Stimulated activated CD8-positive, alpha-beta memory T cell treated with anti-CD3 and anti-CD28 coated beads, Interleukin-7, amount 100 ng/mL, for 4 hours (primary cell): Measurements from ENCODE around the gene VHLL.

ENCODE experiments used
- DNase-seq, 2 donors: peaks; one replicate each; pipeline ENCODE4 v3.0.0-alpha.2; 2020; ENCODE audit warnings: low read depth in 2 of 2

Gene VHLL

DNA sequence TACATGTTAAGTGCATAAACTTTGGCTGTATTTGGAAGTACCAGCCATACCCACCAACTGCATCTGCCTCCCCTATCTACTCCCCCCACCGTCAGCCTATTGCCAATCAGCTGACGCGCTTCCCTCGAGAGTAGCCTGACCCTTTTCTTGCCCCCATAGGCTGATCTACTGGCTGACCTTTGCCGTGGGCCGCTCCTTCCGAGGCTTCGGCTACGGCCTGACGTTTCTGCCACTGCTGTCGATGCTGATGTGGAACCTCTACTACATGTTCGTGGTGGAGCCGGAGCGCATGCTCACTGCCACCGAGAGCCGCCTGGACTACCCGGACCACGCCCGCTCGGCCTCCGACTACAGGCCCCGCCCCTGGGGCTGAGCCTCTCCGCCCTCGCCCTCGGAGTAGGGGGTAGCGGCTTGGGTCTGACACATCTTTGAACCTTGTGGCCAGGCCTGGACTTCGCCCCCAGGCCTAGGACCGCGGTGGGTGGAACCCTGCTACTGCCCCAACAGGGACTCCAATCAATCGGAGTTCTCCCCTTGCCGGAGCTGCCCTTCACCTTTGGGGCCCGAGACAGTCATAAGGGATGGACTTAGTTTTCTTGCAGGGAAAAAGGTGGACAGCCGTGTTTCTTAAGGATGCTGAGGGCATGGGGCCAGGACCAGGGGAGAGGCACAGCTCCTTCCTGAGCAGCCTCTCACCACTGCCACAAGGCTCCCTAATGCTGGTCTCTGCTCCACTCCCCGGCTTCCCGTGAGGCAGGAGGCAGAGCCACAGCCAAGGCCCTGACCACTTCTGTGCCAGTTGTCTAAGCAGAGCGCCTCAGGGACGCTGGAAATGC, 7.7 kb downstream of the VHLL start:
- peak in 1 of 2 donors; percentile 28 for DNase-seq

DNA sequence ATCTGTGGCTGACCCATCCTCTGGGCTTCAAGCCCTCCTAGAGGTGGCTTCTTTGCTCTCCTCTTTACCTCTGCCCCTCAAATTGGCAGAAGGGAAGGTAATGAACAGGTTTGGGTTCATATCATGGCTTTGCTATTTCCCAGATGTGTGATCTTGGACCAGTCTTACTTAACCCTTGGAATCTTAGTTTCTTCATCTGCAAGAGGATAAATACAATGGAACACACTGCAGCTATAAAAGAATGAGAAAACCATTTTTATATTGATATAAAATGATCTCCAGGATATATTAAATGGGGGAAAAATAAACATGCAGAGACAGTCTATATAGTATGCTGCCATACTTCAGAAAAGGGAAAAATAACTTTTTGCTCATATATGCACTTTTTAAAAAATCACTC, 9.2 kb downstream of the VHLL start:
- DNase-seq, result no peak

DNA sequence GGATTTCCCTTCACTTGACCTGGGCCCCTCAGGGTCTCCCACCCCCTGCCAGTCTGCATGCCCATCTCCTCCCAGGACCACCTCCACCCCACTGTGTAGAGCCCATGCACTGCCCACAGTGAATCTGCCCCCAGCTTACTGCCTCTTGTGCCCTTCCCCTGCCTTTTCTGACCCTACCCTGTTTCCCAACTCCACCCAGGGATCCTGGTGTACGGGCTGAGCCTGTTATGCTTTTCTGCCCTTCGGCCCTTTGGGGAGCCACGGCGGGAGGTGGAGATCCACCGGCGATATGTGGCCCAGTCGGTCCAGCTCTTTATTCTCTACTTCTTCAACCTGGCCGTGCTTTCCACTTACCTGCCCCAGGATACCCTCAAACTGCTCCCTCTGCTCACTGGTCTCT, 13.0 kb downstream of the VHLL start:
- DNase-seq, result no peak

DNA sequence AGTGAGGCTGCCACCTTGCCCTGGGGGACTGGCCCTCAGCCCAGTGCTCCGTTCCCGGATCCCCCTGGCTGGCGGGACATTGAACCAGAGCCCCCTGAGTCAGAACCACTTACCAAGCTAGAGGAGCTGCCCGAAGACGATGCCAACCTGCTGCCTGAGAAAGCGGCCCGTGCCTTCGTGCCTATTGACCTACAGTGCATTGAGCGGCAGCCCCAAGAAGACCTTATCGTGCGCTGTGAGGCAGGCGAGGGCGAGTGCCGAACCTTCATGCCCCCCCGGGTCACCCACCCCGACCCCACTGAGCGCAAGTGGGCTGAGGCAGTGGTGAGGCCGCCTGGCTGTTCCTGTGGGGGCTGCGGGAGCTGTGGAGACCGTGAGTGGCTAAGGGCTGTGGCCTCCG, 13.7 kb downstream of the VHLL start:
- DNase-seq, result no peak

DNA sequence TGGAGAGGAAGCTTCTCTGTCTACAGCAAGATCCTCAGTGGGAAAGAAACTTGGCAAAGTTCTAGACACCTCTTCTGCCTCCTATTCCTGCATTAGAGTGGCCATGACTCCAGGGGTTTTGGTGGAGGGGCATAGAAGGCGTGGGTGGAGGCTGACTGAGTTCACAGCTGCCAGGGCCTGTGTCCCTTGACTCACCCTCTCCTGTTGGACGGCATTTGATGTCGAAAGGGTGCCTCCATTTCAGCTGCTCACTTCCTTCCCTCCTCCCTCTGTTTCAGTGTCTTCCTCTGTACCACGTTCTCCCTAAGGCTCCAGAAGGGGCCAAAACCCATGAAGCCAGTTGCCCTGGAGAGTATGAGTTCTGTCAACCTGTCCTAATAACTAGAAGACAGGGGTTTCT, 14.3 kb downstream of the VHLL start:
- no peak for DNase-seq

DNA sequence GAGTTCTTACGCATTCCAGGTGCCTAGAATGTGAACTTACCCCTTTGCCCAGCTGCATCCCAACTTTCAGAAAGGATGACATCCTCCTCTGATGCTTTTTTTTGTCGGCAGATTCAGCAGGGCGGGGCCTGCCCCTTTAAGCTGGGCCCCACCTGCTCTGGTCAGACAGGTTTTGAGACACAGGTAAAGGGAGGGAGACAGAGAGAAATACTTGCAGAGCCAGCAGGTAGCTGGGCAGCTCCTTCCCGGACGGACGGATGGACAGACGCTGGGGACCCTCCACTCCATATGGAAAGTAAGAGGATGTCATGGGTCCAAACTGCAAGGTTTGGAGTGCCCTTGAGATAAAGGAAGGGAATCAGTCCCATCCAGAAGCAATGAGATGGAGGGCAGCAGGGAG, 15.0 kb downstream of the VHLL start, which contains the start of gene TMEM79:
Gene TMEM79, plus strand, starts transcription at position 214 of the 400 bp plus-strand sequence. CDS start 902 bp downstream, outside the sequence.
- no peak for DNase-seq

DNA sequence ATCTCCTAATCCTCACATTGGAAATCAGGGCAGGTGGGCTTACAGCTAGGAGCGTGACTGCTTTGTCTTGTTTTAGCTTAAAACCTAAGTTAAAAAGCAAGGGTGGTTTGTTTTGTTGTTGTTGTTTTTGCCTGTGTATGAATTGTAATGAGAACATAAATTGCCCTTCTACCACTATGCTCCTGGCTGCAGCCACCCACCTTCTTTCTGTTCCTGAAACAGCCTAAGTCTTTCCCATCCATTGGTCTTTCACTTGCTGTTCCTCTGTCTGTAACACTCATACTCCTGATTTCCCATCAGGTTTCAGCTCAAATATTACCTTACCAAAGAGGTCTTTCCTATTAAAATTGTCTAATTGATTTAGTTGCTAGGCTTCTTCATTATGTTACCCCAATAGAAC, 15.6 kb downstream of the VHLL start:
- DNase-seq, result no peak

DNA sequence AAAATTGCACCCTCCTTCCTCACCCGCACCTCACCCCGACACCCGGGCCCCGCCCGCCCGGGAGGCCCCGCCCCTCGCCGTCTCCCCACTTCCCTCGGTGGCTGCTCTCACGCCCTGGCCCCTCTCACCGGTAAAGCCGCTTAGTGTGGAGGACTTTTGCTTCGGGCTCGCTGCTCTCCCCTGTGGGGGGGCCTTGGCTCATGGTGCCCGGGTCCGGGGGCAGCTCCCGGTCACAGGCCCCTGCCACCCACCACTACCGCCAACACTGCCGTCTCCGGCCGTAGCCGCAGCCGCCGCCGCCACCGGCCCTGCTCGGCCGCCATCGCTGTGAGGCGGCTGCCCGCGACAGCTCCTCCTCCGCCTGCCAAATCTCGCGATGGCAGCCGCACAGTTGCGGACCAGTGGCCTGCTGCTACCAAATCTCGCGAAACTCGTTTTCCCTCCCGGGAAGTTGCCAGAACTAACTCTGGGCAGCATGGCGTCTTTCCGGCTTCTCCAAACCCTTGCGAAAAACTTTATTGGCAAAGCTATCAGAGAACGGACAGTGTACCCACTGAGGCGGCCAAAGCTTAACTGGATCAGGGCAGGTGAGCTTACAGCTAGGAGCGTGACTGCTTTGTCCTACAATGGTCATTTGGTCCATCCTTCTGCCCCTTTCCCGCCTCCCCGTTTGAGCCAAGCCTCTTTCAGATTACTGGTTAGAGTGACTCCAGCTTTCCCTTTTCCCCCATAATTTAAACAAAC, 16.5 kb downstream of the VHLL start, which contains the start of gene SMG5:
Gene SMG5, minus strand, starts transcription at position 347 of the 744 bp plus-strand sequence. Its CDS starts 145 bp downstream, at position 202.
- peak; percentile 90 to 94 for DNase-seq

DNA sequence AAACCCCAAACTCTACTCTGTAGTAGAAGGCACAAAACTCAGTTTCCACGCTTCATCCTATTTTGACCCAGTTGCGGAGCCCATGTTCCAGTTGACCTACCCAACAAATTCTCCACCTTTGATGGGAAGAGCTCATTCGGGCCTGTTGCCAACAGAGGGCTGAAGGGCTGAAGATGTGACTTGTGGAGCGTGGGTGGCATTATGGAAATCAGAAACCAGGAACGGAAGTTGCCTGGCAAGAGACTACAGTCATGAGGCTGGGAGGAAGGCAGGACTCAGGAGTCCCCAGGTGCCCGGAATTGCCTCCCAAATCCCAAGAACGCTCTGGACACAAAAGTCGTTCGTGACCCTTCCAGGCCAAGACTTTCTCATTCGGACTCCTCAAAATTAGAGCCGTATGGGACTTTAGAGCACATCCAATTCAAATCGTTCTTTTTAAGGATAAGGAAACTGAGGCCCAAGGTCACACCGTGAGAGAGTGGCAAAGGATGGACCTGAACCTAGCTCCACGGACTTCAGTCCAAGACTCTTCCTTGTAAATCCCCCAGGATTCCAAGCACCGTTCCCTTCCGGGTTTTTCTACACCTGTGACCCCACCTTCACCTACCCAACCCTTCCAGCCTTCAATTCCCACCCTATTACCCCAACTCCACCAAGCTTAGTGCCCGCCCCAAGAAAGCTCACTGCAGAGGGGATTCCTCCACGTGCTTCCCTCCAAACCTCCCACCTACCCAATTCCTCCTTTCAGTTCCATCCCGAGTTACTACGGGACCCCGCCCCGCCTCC, 17.2 kb downstream of the VHLL start:
- no peak for DNase-seq

DNA sequence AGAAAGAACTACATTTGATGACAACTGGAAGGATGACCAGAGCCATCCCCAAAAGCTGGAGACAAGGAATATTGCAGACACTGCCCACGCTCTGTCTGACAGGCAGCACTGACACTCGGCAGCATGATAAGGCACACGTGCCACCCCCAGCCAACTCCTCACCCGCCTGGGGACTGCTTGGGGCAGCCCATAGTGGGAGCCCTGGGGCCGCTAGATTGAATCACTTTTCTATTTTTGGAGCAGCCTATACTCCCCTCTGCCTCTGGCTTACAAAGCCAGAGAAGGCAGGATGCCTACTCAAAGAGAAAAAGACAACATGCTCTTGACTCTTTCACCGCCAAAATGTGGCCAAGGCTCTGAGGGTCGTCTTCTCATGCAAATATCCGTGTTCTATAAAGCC, 17.8 kb downstream of the VHLL start:
- DNase-seq, result peak in 1 of 2 donors; percentile 46

DNA sequence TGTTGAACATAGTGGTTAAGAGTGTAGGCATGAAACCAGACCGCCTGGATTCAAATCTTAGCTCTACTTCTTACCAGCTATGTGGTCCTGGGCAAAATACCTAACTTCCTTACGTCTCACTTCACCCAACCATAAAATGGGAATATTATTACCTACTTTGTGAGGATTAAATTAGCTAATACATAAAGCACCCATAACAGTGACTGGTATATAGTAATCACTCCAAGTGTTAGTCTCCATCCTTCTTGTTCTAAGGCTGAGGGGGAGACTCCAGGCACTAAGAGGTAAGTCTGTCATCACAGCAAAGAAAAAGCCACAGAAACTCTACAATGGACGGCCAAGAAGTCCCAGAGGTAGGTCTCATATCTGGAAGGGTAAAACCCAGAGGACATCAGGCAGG, 19.3 kb downstream of the VHLL start:
- no peak for DNase-seq

DNA sequence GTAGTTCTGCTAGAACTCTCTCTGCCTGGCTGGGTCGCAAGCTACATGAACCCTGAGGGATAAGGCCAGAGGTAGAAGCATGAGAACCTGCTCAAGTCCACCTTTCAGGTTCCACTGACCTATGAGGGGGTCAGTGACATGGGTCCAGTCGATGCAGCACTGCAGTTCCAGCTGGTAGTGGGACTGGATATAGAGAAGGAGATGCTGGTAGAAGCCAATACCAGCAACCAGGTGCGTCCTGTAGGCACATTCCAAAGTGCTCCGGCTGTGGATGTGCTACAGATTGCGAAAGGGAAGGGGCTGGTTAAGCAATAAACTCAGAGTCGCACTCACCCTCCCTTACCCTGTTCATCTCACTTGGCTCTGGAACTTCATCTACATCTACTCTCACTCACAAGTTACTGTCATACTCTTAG, 22.1 kb downstream of the VHLL start:
- DNase-seq, result no peak

DNA sequence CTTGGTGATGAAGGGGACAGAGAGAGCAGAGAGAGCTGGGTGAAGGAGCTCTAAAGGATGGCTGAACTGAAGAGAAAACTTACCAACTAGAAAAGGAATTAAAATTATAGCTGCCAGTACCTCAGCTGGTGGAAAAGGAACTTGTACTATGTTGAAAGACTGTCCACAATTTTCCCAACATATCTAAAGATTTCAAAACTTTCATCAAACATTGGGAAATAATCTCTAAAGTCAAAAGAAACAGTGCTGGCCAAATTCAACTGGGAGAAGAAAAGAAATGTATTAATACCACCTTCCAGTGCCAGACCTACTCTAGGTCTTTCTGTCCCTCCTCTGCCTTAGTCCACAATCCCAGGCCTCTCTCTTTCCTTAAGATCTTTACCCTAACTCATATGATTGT, 22.6 kb downstream of the VHLL start:
- DNase-seq, result no peak

DNA sequence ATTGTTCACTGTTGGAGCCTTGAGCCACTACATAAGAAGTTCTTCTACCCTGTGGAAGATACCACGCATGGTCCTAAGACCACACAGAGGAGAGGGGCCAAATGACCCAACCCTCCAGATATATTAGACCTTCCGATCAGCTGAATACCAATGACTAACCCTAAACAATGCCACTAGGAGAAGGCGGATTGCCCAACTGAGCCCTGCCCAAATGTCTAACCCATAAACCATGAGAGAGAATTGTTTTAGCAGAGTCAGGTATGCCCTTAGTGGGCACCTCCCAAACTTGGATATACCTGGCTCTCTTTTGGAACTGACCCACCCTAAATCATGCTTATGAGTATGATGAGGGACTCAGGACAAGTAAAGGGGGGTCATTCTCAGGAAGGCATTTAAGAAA, 28.8 kb downstream of the VHLL start:
- DNase-seq, result no peak

DNA sequence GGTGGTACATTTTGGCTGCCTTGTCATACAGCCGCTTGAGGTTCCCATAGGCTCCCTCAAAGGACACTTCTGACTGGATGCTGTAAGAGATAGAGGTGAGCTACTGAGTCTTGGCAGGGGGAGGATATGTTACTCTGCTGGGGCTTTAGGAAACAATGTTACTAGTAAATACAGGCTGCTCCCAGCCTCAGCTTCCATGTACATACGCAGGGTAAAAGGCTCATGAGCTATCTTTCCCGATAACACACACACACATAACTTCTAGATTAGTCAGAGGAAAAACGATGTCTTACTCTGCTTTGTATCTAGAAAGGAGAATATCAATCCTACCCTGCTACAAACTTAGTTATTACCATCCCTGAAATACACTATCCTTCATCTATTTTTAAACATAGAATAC, 30.8 kb downstream of the VHLL start:
- DNase-seq, result no peak

DNA sequence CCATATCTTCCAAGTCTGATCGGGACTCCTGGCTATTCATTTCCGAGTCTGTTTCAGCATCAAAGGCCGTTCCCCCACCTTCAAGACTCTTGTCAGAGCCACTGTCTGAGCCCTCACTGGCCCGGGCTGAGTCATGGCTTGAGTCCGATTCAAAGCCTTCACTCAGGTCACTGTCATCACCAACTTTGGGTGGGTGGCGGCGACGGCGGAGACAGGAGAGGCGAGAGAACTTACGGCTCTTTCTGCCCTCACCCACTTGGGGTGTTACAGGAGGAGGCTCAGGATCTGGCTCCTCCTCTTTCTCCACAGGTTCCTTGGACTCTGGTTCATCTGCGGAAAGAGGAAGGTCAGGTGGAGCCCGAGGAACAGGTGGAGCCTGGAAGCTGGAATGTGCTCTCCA, 33.1 kb downstream of the VHLL start:
- no peak for DNase-seq

DNA sequence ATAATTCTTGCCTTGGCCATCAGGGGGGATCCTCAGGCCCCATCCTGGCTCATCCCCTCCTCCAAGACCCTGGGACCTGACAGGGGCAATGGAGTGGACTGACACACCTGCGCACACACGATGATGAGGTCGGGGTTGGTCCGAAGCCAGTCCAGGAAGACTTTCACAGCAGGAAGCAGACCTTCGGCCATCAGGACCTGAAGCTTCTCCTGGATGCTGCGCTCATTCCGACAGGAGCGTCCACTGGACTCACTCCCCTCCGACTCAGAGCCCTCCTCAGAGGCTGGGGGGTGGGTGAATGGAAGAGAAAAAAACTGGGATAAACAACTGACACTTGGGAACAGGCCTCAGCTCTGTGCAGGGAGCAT, 35.8 kb downstream of the VHLL start:
- no peak for DNase-seq

DNA sequence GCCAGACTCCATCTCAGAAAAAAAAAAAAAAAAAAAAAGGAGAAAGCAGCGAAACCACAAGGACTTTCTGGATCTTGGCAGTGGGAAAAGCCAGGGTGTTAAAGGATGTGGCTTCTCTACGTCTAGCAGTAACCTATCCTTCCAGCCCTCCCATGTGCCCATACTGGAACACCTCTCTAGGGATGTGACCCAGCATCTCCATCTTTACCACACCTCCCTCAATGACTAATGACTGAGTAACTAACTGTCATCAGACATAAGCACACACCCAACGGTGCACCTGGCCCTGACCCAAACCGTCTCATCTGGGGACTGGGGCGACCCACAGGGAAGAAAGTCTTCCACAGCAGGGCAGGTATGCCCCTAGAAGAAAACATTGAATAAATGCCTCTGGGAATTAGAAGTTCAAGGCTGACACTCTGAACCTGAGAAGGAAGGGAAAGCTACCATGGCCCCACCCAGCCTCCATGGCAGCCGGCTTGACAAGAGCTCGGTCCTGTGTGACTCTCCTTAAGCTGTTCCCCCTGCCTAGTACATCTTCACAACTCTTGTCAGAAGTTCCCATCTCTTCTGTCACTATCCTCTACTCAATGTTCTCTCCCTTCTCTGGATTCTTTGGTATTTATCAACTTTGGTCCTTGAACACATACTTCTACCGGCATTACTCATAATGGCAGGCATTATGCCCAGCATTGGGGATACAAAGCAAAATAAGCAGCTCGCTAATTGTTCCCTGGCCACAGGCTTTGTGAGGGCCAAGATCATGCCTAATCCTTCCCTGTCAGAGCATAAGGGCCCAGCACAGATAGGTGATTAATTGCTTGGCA, 36.4 kb downstream of the VHLL start:
- DNase-seq, result no peak

DNA sequence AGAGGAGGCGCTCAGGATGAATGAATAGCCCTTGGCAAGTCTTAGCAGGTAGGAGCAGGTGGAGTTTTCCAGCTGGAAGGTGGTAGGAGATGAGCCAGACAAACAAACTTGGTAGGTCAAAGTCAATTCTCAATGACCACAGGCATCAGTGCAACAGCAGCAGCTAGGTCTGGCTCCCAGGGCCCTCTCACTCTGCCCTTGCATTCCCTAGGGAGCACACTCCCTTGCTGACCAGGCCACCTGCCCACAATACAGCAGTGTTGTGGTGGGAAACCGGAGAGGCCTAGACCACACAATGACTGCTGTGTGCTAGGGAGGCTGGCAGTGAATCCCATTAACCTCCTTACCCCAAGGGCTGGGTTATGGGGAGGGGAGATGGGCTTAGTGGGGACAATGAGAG, 38.2 kb downstream of the VHLL start:
- no peak for DNase-seq

DNA sequence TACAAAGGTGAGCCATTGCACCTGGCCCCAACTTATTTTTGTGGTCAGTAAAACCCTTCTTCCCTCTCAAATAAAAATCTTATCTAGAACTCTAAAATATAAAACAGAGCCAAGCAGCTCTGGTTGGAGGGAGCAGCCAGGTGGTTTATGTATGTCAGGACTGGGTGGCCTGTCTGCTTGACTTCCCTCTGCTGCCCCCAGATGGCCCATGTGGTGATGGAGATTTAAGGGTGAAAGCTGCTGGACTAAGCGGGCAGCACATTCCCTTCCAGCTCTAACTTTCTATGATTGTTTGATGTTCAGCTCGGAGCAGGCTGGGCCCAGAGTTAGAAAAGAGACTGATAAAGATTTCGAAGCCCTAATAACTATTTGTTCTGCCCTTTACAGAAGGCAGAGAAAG, 39.3 kb downstream of the VHLL start:
- DNase-seq, result no peak

DNA sequence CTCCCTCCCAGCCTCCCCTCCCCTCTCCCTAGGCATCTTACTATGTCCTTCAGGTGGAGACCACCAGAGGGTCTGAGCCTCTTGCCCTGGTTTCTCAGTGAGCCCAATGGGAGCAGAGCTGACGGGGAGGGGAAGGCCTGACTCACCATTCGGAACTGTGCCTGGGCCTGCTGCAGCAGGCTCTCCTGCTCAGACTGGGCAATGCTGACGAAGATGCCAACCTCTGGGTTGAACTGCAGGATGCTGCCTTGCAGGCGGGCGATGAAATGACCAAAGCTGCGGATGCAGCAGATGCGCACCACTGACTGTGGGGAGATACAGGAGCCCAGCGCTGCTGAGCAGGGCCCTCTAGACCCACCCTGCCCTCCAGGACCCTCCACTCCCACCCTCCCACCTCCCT, 40.2 kb downstream of the VHLL start:
- no peak for DNase-seq
